ENCODE results near the gene PKIB.

PKIB gene

GRCh38 chr6:122619309-122619708 is 9.1 kb downstream of the PKIB start:
- Histone ChIP-seq H3K36me3 (replicated peaks; ENCODE audit: low read depth, low read length) (no peaks in the 10 kb centered on the region), H3K4me3 (ENCODE audit: low read length) (no peak overlapping the region), H3K4me1 (ENCODE audit: low read length) (no peaks in the 10 kb centered on the region), H4K20me1 (ENCODE audit: insufficient read depth, low read length) (no peaks in the 10 kb centered on the region), H3K27me3 (ENCODE audit: low read depth, low read length) (no peaks in the 10 kb centered on the region), H3K79me2 (ENCODE audit: low read length) (no peaks in the 10 kb centered on the region), H3K4me2 (ENCODE audit: low read length) (no peak overlapping the region), H3K9me3 (ENCODE audit: insufficient read depth, low read length) (no peaks in the 10 kb centered on the region), H3K27ac (ENCODE audit: low read length) (no peak overlapping the region), H3K9ac (ENCODE audit: low read length) (no peak overlapping the region), H2AFZ (ENCODE audit: low read depth, low read length) (no peak overlapping the region)
- TF ChIP-seq EZH2phosphoT487 (IDR thresholded peaks at IDR 0.05; ENCODE audit: low read depth) (no peak), CTCF (IDR thresholded peaks at IDR 0.05; ENCODE audit: low read depth, low read length) (no peak)

GRCh38 chr6:122620428-122620827 is 10.2 kb downstream of the PKIB start:
- no peak overlapping the region for H2AFZ ChIP-seq (ENCODE audit: low read depth, low read length)
- no peaks in the 10 kb centered on the region for H4K20me1 ChIP-seq (ENCODE audit: insufficient read depth, low read length)
- H3K4me2 ChIP-seq (ENCODE audit: low read length), result no peak overlapping the region
- H3K36me3 ChIP-seq (replicated peaks; ENCODE audit: low read depth, low read length), result no peaks in the 10 kb centered on the region
- no peaks in the 10 kb centered on the region for H3K9me3 ChIP-seq (ENCODE audit: insufficient read depth, low read length)
- H3K4me3 ChIP-seq (ENCODE audit: low read length), result no peak overlapping the region
- TF ChIP-seq EZH2phosphoT487 (IDR thresholded peaks at IDR 0.05; ENCODE audit: low read depth) (no peak), CTCF (IDR thresholded peaks at IDR 0.05; ENCODE audit: low read depth, low read length) (no peak)
- no peaks in the 10 kb centered on the region for H3K4me1 ChIP-seq (ENCODE audit: low read length)
- no peak overlapping the region for H3K27ac ChIP-seq (ENCODE audit: low read length)
- H3K79me2 ChIP-seq (ENCODE audit: low read length), result no peaks in the 10 kb centered on the region
- no peak overlapping the region for H3K9ac ChIP-seq (ENCODE audit: low read length)
- H3K27me3 ChIP-seq (ENCODE audit: low read depth, low read length), result no peaks in the 10 kb centered on the region

- Histone ChIP-seq H3K4me1 (ENCODE audit: low read length) (no peaks in the 10 kb centered on the region), H3K4me3 (ENCODE audit: low read length) (no peak overlapping the region), H3K79me2 (ENCODE audit: low read length) (no peaks in the 10 kb centered on the region), H3K36me3 (replicated peaks; ENCODE audit: low read depth, low read length) (no peaks in the 10 kb centered on the region), H3K4me2 (ENCODE audit: low read length) (no peak overlapping the region), H3K27me3 (ENCODE audit: low read depth, low read length) (no peaks in the 10 kb centered on the region), H4K20me1 (ENCODE audit: insufficient read depth, low read length) (no peaks in the 10 kb centered on the region), H3K27ac (ENCODE audit: low read length) (no peak overlapping the region), H2AFZ (ENCODE audit: low read depth, low read length) (no peak overlapping the region), H3K9me3 (ENCODE audit: insufficient read depth, low read length) (no peaks in the 10 kb centered on the region), H3K9ac (ENCODE audit: low read length) (no peak overlapping the region)
- TF ChIP-seq CTCF (IDR thresholded peaks at IDR 0.05; ENCODE audit: low read depth, low read length) (no peak), EZH2phosphoT487 (IDR thresholded peaks at IDR 0.05; ENCODE audit: low read depth) (no peak)
These were observed 10.7 kb downstream of the PKIB start for GRCh38 chr6:122620902-122621301.

- Histone ChIP-seq H4K20me1 (ENCODE audit: insufficient read depth, low read length) (no peaks in the 10 kb centered on the region), H3K27me3 (ENCODE audit: low read depth, low read length) (no peaks in the 10 kb centered on the region), H2AFZ (ENCODE audit: low read depth, low read length) (no peak overlapping the region), H3K4me2 (ENCODE audit: low read length) (no peak overlapping the region), H3K4me1 (ENCODE audit: low read length) (no peaks in the 10 kb centered on the region), H3K4me3 (ENCODE audit: low read length) (no peak overlapping the region), H3K79me2 (ENCODE audit: low read length) (no peaks in the 10 kb centered on the region), H3K9ac (ENCODE audit: low read length) (no peak overlapping the region), H3K27ac (ENCODE audit: low read length) (no peak overlapping the region), H3K36me3 (replicated peaks; ENCODE audit: low read depth, low read length) (no peaks in the 10 kb centered on the region), H3K9me3 (ENCODE audit: insufficient read depth, low read length) (no peaks in the 10 kb centered on the region)
- TF ChIP-seq CTCF (IDR thresholded peaks at IDR 0.05; ENCODE audit: low read depth, low read length) (no peak), EZH2phosphoT487 (IDR thresholded peaks at IDR 0.05; ENCODE audit: low read depth) (no peak)
These were observed 11.4 kb downstream of the PKIB start for GRCh38 chr6:122621638-122622037.
